HEK293T (cell line): ENCODE measurements around the gene JAZF1.

Experiments
- CTBP1 ChIP-seq: fragments of 450-650 bp; IDR thresholded peaks from 2 replicates; pipeline ENCODE4 v1.6.1; 2016; ENCODE audit warnings: borderline replicate concordance
- ELF4 ChIP-seq: fragments of 450-650 bp; IDR thresholded peaks from 2 replicates; pipeline ENCODE4 v1.6.1; 2017; ENCODE audit warnings: antibody characterized with exemption
- FOXA1 ChIP-seq: fragments of 450-650 bp; IDR thresholded peaks from 2 replicates; pipeline ENCODE4 v1.6.1; 2016; ENCODE audit warnings: mild to moderate bottlenecking
- FOXM1 ChIP-seq: fragments of 450-650 bp; IDR thresholded peaks from 2 replicates; pipeline ENCODE4 v1.6.1; 2017; ENCODE audit warnings: mild to moderate bottlenecking, borderline replicate concordance
- HDGF ChIP-seq: fragments of 450-650 bp; IDR thresholded peaks from 2 replicates; pipeline ENCODE4 v1.6.1; 2017; ENCODE audit warnings: antibody characterized with exemption, borderline replicate concordance
- NFRKB ChIP-seq: fragments of 450-650 bp; IDR thresholded peaks from 2 replicates; pipeline ENCODE4 v1.6.1; 2016; ENCODE audit warnings: mild to moderate bottlenecking, moderate library complexity
- PKNOX1 ChIP-seq: fragments of 450-650 bp; IDR thresholded peaks from 2 replicates; pipeline ENCODE4 v1.6.1; 2016
- SP1 ChIP-seq: fragments of 450-650 bp; IDR thresholded peaks from 2 replicates; pipeline ENCODE4 v1.6.1; 2017
- ZNF384 ChIP-seq: fragments of 450-650 bp; IDR thresholded peaks from 2 replicates; pipeline ENCODE4 v1.6.1; 2016

GRCh38 chr7:27936047-27936767, 244.4 kb downstream of the JAZF1 start:
- TF ChIP-seq ZNF384, result no peak
- TF ChIP-seq SP1, result no peak
- TF ChIP-seq CTBP1, result no peak
- no peak for TF ChIP-seq HDGF
- no peak for TF ChIP-seq FOXA1
- TF ChIP-seq NFRKB, result no peak
- no peak for TF ChIP-seq FOXM1
- TF ChIP-seq ELF4, result no peak
- no peak for TF ChIP-seq PKNOX1
